IMR-90 (cell line): Measurements from ENCODE around the gene CAPNS2. TPM values are rescaled to one million over a fixed set of nuclear protein-coding genes. Genes with fewer than 3 reads are reported as not detected.

Experiments used
- ATAC-seq: fragments of 200-7000 bp; cut with Tn5 transposase; 2 replicates; pipeline ENCODE4 v1.9.1; 2020; ENCODE audit warnings: low read depth, mild to moderate bottlenecking, moderate library complexity
- BruUV-seq: library from RNA; stranded (reverse); fragments of 400-500 nt; replicated peaks from 2 replicates; lab custom pipeline; 2021; lab: Mats Ljungman, UMichigan
- CTCF ChIA-PET: fragments of 300-600 bp; formaldehyde crosslinking; extraction: SDS; loops from one replicate; lab custom pipeline; 2021; ENCODE audit warnings: antibody characterized with exemption; lab: Yijun Ruan, JAX
- POLR2A ChIA-PET: fragments of 300-600 bp; sonication (Branson Sonifier 250); formaldehyde crosslinking; loops from one replicate; lab custom pipeline; 2022; ENCODE audit warnings: antibody characterized with exemption; ENCODE audit not compliant: unreplicated experiment; lab: Charles Lee
- DNase-seq: peaks from one replicate; pipeline ENCODE4 v3.0.0; 2013
- H2AFZ ChIP-seq: replicated peaks from 2 replicates; pipeline ENCODE3; 2013; ENCODE audit warnings: low read length, mild to moderate bottlenecking; ENCODE audit not compliant: poor library complexity
- H2AK5ac ChIP-seq: 2 replicates; pipeline ENCODE4 v1.6.1; 2013; ENCODE audit warnings: low read depth, low read length, inconsistent platforms
- H2AK9ac ChIP-seq: replicated peaks from 2 replicates; pipeline ENCODE3; 2013; ENCODE audit warnings: mild to moderate bottlenecking, low read depth, low read length, moderate library complexity; ENCODE audit not compliant: poor library complexity
- H2BK120ac ChIP-seq: 2 replicates; pipeline ENCODE4 v1.6.1; 2013; ENCODE audit warnings: low read depth, low read length, inconsistent platforms
- H2BK15ac ChIP-seq: 3 replicates; pipeline ENCODE4 v1.6.1; 2013; ENCODE audit warnings: low read depth, low read length, inconsistent platforms
- H2BK20ac ChIP-seq: 2 replicates; pipeline ENCODE4 v1.6.1; 2013; ENCODE audit warnings: low read depth, mild to moderate bottlenecking, inconsistent platforms, low read length, moderate library complexity
- H2BK5ac ChIP-seq: 2 replicates; pipeline ENCODE4 v1.6.1; 2013; ENCODE audit warnings: mild to moderate bottlenecking, low read depth, low read length, inconsistent platforms; ENCODE audit not compliant: poor library complexity, severe bottlenecking
- H3K14ac ChIP-seq: replicated peaks from 2 replicates; pipeline ENCODE4 v1.6.1; 2013; ENCODE audit warnings: low read depth, low read length, inconsistent platforms
- H3K18ac ChIP-seq: 2 replicates; pipeline ENCODE4 v1.6.1; 2013; ENCODE audit warnings: low read depth, low read length, control low read depth
- H3K23ac ChIP-seq: 2 replicates; pipeline ENCODE4 v1.6.1; 2013; ENCODE audit warnings: low read depth, low read length, inconsistent platforms
- H3K27ac ChIP-seq: 2 replicates; pipeline ENCODE4 v1.5.1; 2013; ENCODE audit warnings: mild to moderate bottlenecking, control low read depth, low read length; ENCODE audit not compliant: insufficient read depth
- H3K27me3 ChIP-seq: 2 replicates; pipeline ENCODE4 v1.6.1; 2013; ENCODE audit warnings: low read length; ENCODE audit not compliant: control insufficient read depth, insufficient read depth
- H3K36me3 ChIP-seq: 2 replicates; pipeline ENCODE4 v1.6.1; 2013; ENCODE audit warnings: low read length, mixed read lengths; ENCODE audit not compliant: control insufficient read depth, insufficient read depth
- H3K4ac ChIP-seq: 2 replicates; pipeline ENCODE4 v1.6.1; 2013; ENCODE audit warnings: low read depth, low read length, inconsistent platforms
- H3K4me1 ChIP-seq: 2 replicates; pipeline ENCODE4 v1.6.1; 2013; ENCODE audit warnings: low read length, mixed read lengths; ENCODE audit not compliant: control insufficient read depth, insufficient read depth
- H3K4me2 ChIP-seq: 2 replicates; pipeline ENCODE4 v1.6.1; 2013; ENCODE audit warnings: low read depth, mild to moderate bottlenecking, control low read depth, low read length, moderate library complexity
- H3K4me3 ChIP-seq: 2 replicates; pipeline ENCODE4 v1.5.1; 2013; ENCODE audit warnings: low read depth, mild to moderate bottlenecking, control low read depth, low read length, moderate library complexity; ENCODE audit not compliant: insufficient read depth
- H3K56ac ChIP-seq: 2 replicates; pipeline ENCODE4 v1.6.1; 2013; ENCODE audit warnings: low read length, inconsistent platforms; ENCODE audit not compliant: insufficient read depth; ENCODE audit errors: extremely low read depth
- H3K79me1 ChIP-seq, 2 experiments: 2 replicates each; pipeline ENCODE4 v1.6.1; 2013; ENCODE audit warnings: low read length in 2 of 2, inconsistent platforms in 1 of 2, low read depth in 1 of 2
- H3K9ac ChIP-seq: 2 replicates; pipeline ENCODE4 v1.6.1; 2013; ENCODE audit warnings: low read depth, low read length, control low read depth
- H3K9me1 ChIP-seq: 2 replicates; pipeline ENCODE4 v1.6.1; 2013; ENCODE audit warnings: low read length, inconsistent platforms; ENCODE audit not compliant: insufficient read depth
- H3K9me3 ChIP-seq: 2 replicates; pipeline ENCODE4 v1.6.1; 2013; ENCODE audit warnings: low read length; ENCODE audit not compliant: control insufficient read depth, insufficient read depth
- H4K20me1 ChIP-seq: 2 replicates; pipeline ENCODE4 v1.6.1; 2013; ENCODE audit warnings: low read length, inconsistent platforms; ENCODE audit not compliant: insufficient read depth
- H4K5ac ChIP-seq: 2 replicates; pipeline ENCODE4 v1.6.1; 2013; ENCODE audit warnings: mild to moderate bottlenecking, low read depth, low read length, control low read depth
- H4K8ac ChIP-seq, 2 experiments: 2 replicates each; pipeline ENCODE4 v1.6.1; 2013; ENCODE audit warnings: low read depth in 2 of 2, low read length in 2 of 2, control low read depth in 1 of 2, inconsistent platforms in 1 of 2
- H4K91ac ChIP-seq: 2 replicates; pipeline ENCODE4 v1.6.1; 2013; ENCODE audit warnings: low read depth, low read length, inconsistent platforms; ENCODE audit not compliant: insufficient read depth
- CEBPB ChIP-seq: IDR thresholded peaks from 2 replicates; pipeline ENCODE4 v1.6.1; 2012; ENCODE audit warnings: low read depth, low read length, improper control_type of control experiment
- FOS ChIP-seq: fragments of 150-350 bp; IDR thresholded peaks from 2 replicates; pipeline ENCODE4 v1.6.1; 2016; ENCODE audit warnings: low read depth, low read length
- MAZ ChIP-seq: IDR thresholded peaks from 2 replicates; pipeline ENCODE4 v1.6.1; 2012; ENCODE audit warnings: low read depth, mild to moderate bottlenecking, low read length, improper control_type of control experiment, moderate library complexity, borderline replicate concordance
- MXI1 ChIP-seq: IDR thresholded peaks from 2 replicates; pipeline ENCODE4 v1.6.1; 2012; ENCODE audit warnings: low read depth, mild to moderate bottlenecking, low read length, moderate library complexity, borderline replicate concordance
- NFE2L2 ChIP-seq: fragments of 150-350 bp; IDR thresholded peaks from 2 replicates; pipeline ENCODE4 v1.6.1; 2016; ENCODE audit warnings: low read depth, mild to moderate bottlenecking, low read length
- RCOR1 ChIP-seq: IDR thresholded peaks from 2 replicates; pipeline ENCODE4 v1.6.1; 2012; ENCODE audit warnings: mild to moderate bottlenecking, low read length, improper control_type of control experiment; ENCODE audit not compliant: insufficient replicate concordance
- RFX5 ChIP-seq: IDR thresholded peaks from 2 replicates; pipeline ENCODE4 v1.8.0; 2012; ENCODE audit warnings: low read depth, mild to moderate bottlenecking, low read length, moderate library complexity
- dilution Hi-C: fragments of 300-500 bp; cut with HindIII; formaldehyde crosslinking; loops from one replicate; pipeline ENCODE4 v1.14.3; 2018; ENCODE audit warnings: low sequenced_read_pairs; ENCODE audit not compliant: unreplicated experiment
- in situ Hi-C: fragments of 300-500 bp; cut with MboI; formaldehyde crosslinking; loops from 3 replicates; pipeline ENCODE4 v1.14.3; 2019; ENCODE audit warnings: low sequenced_read_pairs, inconsistent platforms, mixed read lengths
- intact Hi-C: fragments of 100-400 bp; cut with micrococcal nuclease; formaldehyde crosslinking; loops from 2 replicates; pipeline ENCODE4 v1.10.0; 2022
- polyA plus RNA-seq, 3 experiments: library from polyadenylated mRNA; depleted of rRNA; stranded (reverse); fragments of >200 nt; gene quantifications; 2 replicates each; pipeline ENCODE4 v1.2.3, GENCODE V29; 2012; ENCODE audit warnings: low replicate concordance in 1 of 3
- total RNA-seq: library from RNA; depleted of rRNA; stranded (reverse); fragments of >200 nt; gene quantifications from 2 replicates; pipeline ENCODE4 v1.2.3, GENCODE V29; 2012
- TF ChIP-seq, protein P1 (sequence below): conservative IDR thresholded peaks from 2 replicates; pipeline ENCODE4 v1.5.1; 2012; ENCODE audit warnings: mild to moderate bottlenecking, low read depth, low read length, improper control_type of control experiment

CAPNS2 gene
- total and polyA plus RNA-seq, 2 of the 4 experiments (the other 2 are of a cell fraction), result 0.09 to 0.72 TPM

DNA sequence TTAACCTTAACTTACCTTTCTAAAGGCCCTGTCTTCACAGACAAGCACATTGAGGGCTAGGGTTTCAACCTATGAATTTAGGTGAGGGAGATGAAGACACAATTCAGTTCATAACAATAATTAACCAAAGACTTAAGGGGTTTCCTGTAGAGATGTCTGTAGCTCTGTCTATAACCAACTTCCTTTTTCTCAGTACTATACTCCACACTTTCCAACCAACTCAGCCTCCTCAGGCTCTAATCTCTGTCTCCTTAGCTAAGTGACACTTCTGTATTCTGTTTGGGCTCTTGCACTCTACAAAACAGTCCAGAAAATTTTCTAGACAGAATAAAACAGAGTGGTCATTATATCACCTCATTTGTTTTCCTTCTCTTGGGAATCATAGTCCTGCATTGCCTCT lies 25.8 kb downstream of the CAPNS2 start:
- no peaks in the 10 kb centered on the region for H3K9me3 ChIP-seq
- H3K14ac ChIP-seq, result no peak overlapping the region
- H4K5ac ChIP-seq, result no peak overlapping the region
- no peak overlapping the region for H2BK20ac ChIP-seq
- no peak overlapping the region for H3K4me3 ChIP-seq
- CTCF ChIA-PET, result interaction anchor here (0.9 kb wide), 1 partner anchor 15 kb away, joined by 3 read pairs; no protein-coding TSS in a partner anchor
- H2AK9ac ChIP-seq, result no peak overlapping the region
- H2BK15ac ChIP-seq, result no peak overlapping the region
- no peak overlapping the region for H3K56ac ChIP-seq
- intact Hi-C loops (no loop called here), dilution Hi-C loops (no loop called here), in situ Hi-C loops (no loop called here)
- H3K9ac ChIP-seq, result no peak overlapping the region
- no peaks in the 10 kb centered on the region for H3K9me1 ChIP-seq
- no peak overlapping the region for H4K91ac ChIP-seq
- no peaks in the 10 kb centered on the region for H4K20me1 ChIP-seq
- DNase-seq (no peak), ATAC-seq (no peak)
- H3K23ac ChIP-seq, result no peak overlapping the region
- POLR2A ChIA-PET, result no interaction called here
- H2BK120ac ChIP-seq, result no peak overlapping the region
- H3K27me3 ChIP-seq, result no peaks in the 10 kb centered on the region; the same call in 1 of the 2 replicates
- no peaks in the 10 kb centered on the region for H3K36me3 ChIP-seq
- no peak overlapping the region for H3K4ac ChIP-seq
- no peaks in the 10 kb centered on the region for H3K4me1 ChIP-seq
- no peaks in the 10 kb centered on the region for H3K79me1 ChIP-seq
- H4K8ac ChIP-seq, result no peak overlapping the region
- TF ChIP-seq NFE2L2 (no peak), MAZ (no peak), MXI1 (no peak), RCOR1 (no peak), CEBPB (no peak), RFX5 (no peak), FOS (no peak)
- TF ChIP-seq, protein P1, sequence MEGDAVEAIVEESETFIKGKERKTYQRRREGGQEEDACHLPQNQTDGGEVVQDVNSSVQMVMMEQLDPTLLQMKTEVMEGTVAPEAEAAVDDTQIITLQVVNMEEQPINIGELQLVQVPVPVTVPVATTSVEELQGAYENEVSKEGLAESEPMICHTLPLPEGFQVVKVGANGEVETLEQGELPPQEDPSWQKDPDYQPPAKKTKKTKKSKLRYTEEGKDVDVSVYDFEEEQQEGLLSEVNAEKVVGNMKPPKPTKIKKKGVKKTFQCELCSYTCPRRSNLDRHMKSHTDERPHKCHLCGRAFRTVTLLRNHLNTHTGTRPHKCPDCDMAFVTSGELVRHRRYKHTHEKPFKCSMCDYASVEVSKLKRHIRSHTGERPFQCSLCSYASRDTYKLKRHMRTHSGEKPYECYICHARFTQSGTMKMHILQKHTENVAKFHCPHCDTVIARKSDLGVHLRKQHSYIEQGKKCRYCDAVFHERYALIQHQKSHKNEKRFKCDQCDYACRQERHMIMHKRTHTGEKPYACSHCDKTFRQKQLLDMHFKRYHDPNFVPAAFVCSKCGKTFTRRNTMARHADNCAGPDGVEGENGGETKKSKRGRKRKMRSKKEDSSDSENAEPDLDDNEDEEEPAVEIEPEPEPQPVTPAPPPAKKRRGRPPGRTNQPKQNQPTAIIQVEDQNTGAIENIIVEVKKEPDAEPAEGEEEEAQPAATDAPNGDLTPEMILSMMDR, result no peak
- no peak overlapping the region for H2AFZ ChIP-seq
- no peak overlapping the region for H2AK5ac ChIP-seq
- H2BK5ac ChIP-seq, result no peak overlapping the region
- no peak overlapping the region for H3K4me2 ChIP-seq
- H3K27ac ChIP-seq, result no peak overlapping the region
- no TSS peak for BruUV-seq
- no peak overlapping the region for H3K18ac ChIP-seq
